H1 (cell line): ENCODE data around the gene NCKAP1. TPM values are rescaled to one million over a fixed set of nuclear protein-coding genes. Genes with fewer than 3 reads are reported as not detected.

ENCODE experiments used
- CHD7 ChIP-seq: fragments of 300-600 bp; sonication (generic); IDR thresholded peaks from 2 replicates; pipeline ENCODE4 v1.7.1; 2012; ENCODE audit warnings: low read length, moderate library complexity, mild to moderate bottlenecking, inconsistent platforms; ENCODE audit not compliant: insufficient replicate concordance
- CTCF ChIP-seq, 3 experiments: IDR thresholded peaks; 1 replicate in 2 of 3; 2 replicates in 1 of 3; pipeline versions ENCODE4 v1.5.1 to v1.6.1; 2011; ENCODE audit warnings: low read length in 3 of 3, mild to moderate bottlenecking in 3 of 3, inconsistent platforms in 2 of 3, low read depth in 1 of 3, moderate library complexity in 1 of 3; ENCODE audit not compliant: insufficient read depth in 1 of 3; ENCODE audit errors: control extremely low read depth in 1 of 3
- KDM4A ChIP-seq: IDR thresholded peaks from one replicate; pipeline ENCODE4 v1.7.1; 2012; ENCODE audit warnings: low read depth, mild to moderate bottlenecking, moderate library complexity, low read length, inconsistent platforms; ENCODE audit not compliant: severe bottlenecking
- TBP ChIP-seq: IDR thresholded peaks from 2 replicates; pipeline ENCODE4 v1.6.1; 2011; ENCODE audit warnings: low read depth, low read length, improper control_type of control experiment
- polyA plus RNA-seq, 7 experiments: library from polyadenylated mRNA; depleted of rRNA in 3 of 7; stranded (reverse) in 5 of 7; unstranded in 2 of 7; fragments of >200 nt in 5 of 7; fragments of 200-250 nt in 2 of 7; gene quantifications; 1 replicate in 5 of 7; 2 replicates in 1 of 7; 4 replicates in 1 of 7; pipeline versions ENCODE4 v1.2.1 to v1.2.3, GENCODE V29; 2011 to 2013; ENCODE audit warnings: missing spikeins in 2 of 7, mixed read lengths in 2 of 7
- total RNA-seq: library from RNA; stranded (reverse); fragmentation: NEBNext Ultra II Directional; extraction: Animal tissue kit (Norgen Biotek cat#: 25700); gene quantifications from 2 replicates; pipeline ENCODE4 v1.2.1, GENCODE V29; 2021

Gene NCKAP1
- total and polyA plus RNA-seq, 2 of the 8 experiments (the other 6 are each of a cell fraction or from before 2014, with no cell fraction given), result 90.8 to 173 TPM

DNA sequence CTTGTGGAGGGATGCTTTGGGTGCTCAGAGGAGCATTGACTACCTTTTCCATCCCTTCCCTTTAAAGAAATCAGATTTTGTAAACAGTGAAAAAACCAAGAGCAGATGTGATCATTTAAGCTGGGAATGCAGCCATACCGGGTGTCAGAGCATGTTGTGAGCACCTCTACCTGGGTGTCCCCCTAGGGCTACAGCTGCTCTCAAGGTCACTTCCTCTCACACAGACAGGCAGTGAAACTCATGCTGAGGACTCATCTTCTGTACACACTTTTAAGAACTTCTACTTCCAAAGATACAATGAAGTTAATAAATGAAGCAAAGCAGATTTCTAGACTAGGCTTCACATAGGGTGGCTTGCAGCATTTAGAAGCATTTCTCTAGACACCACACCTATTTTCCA is 123.4 kb downstream of the NCKAP1 start (continued):
- TF ChIP-seq CHD7 (no peak), KDM4A (no peak), CTCF (IDR thresholded peaks at IDR 0.05; ENCODE audit: control extremely low read depth in 1 of 3, insufficient read depth in 1 of 3, low read depth in 1 of 3, low read length in 3 of 3) (no peak), TBP (no peak)
